HEK293 (cell line): Measurements from ENCODE around the gene PPP1R27.

Source experiments
- CTCF ChIA-PET: fragments of 350-600 bp; formaldehyde crosslinking; extraction: SDS; loops from one replicate; lab custom pipeline; 2021; ENCODE audit warnings: antibody characterized with exemption; lab: Yijun Ruan, JAX
- POLR2A ChIA-PET: fragments of 300-600 bp; formaldehyde crosslinking; extraction: SDS; loops from one replicate; lab custom pipeline; 2020; ENCODE audit warnings: antibody characterized with exemption, inconsistent platforms; lab: Yijun Ruan, JAX
- H3K27ac ChIP-seq: fragments of 200-500 bp; sonication (Bioruptor generic); 2 replicates; pipeline ENCODE4 v1.5.1; 2014; ENCODE audit warnings: low read depth, low read length, control low read depth, inconsistent platforms; ENCODE audit errors: extremely low read depth
- H3K36me3 ChIP-seq, 2 experiments: fragments of 200-500 bp in 1 of 2; sonication (Bioruptor generic) in 1 of 2; 1 replicate in 1 of 2; 2 replicates in 1 of 2; pipeline ENCODE4 v1.5.1; 2014 to 2017; ENCODE audit warnings: inconsistent platforms in 2 of 2, low read length in 2 of 2; ENCODE audit not compliant: control insufficient read depth in 2 of 2, insufficient read depth in 1 of 2
- H3K4me1 ChIP-seq: fragments of 200-500 bp; sonication (Bioruptor generic); 2 replicates; pipeline ENCODE4 v1.5.1; 2014; ENCODE audit warnings: mild to moderate bottlenecking, low read length, inconsistent platforms; ENCODE audit not compliant: control insufficient read depth, insufficient read depth
- H3K4me3 ChIP-seq: 2 replicates; pipeline ENCODE4 v1.5.1; 2011; ENCODE audit warnings: low read depth, mild to moderate bottlenecking, control low read depth, low read length, moderate library complexity
- H3K9me3 ChIP-seq: fragments of 200-500 bp; sonication (Bioruptor generic); 2 replicates; pipeline ENCODE4 v1.5.1; 2014; ENCODE audit warnings: low read depth, low read length, inconsistent platforms; ENCODE audit not compliant: control insufficient read depth, insufficient read depth
- GLIS2 ChIP-seq: fragments of 450-650 bp; formaldehyde crosslinking; IDR thresholded peaks from 2 replicates; pipeline ENCODE4 v1.5.1; 2016; ENCODE audit warnings: missing biosample characterization, missing genetic modification characterization
- KLF1 ChIP-seq: fragments of 450-650 bp; formaldehyde crosslinking; IDR thresholded peaks from 2 replicates; pipeline ENCODE4 v1.5.1; 2016; ENCODE audit warnings: missing biosample characterization, missing genetic modification characterization
- KLF7 ChIP-seq: fragments of 450-650 bp; formaldehyde crosslinking; IDR thresholded peaks from 2 replicates; pipeline ENCODE4 v1.5.1; 2016; ENCODE audit warnings: missing biosample characterization, missing genetic modification characterization, borderline replicate concordance
- PATZ1 ChIP-seq: fragments of 450-650 bp; formaldehyde crosslinking; IDR thresholded peaks from 2 replicates; pipeline ENCODE4 v1.5.1; 2016; ENCODE audit warnings: missing biosample characterization, missing genetic modification characterization
- PRDM4 ChIP-seq: fragments of 450-650 bp; formaldehyde crosslinking; IDR thresholded peaks from 2 replicates; pipeline ENCODE4 v1.5.1; 2017; ENCODE audit warnings: missing biosample characterization, missing genetic modification characterization
- REST ChIP-seq: fragments of 450-650 bp; formaldehyde crosslinking; IDR thresholded peaks from 2 replicates; pipeline ENCODE4 v1.5.1; 2016; ENCODE audit warnings: missing biosample characterization, missing genetic modification characterization
- ZBTB20 ChIP-seq: fragments of 450-650 bp; formaldehyde crosslinking; IDR thresholded peaks from 2 replicates; pipeline ENCODE4 v1.5.1; 2016; ENCODE audit warnings: missing biosample characterization, missing genetic modification characterization
- ZBTB8A ChIP-seq: fragments of 450-650 bp; formaldehyde crosslinking; IDR thresholded peaks from 2 replicates; pipeline ENCODE4 v1.5.1; 2016; ENCODE audit warnings: missing biosample characterization, missing genetic modification characterization
- ZFHX2 ChIP-seq: fragments of 450-650 bp; formaldehyde crosslinking; conservative IDR thresholded peaks from 2 replicates; pipeline ENCODE4 v1.5.1; 2016; ENCODE audit warnings: missing biosample characterization, missing genetic modification characterization
- ZIC2 ChIP-seq: fragments of 450-650 bp; formaldehyde crosslinking; IDR thresholded peaks from 2 replicates; pipeline ENCODE4 v1.5.1; 2016; ENCODE audit warnings: missing biosample characterization, missing genetic modification characterization
- ZNF132 ChIP-seq: fragments of 450-650 bp; formaldehyde crosslinking; IDR thresholded peaks from 2 replicates; pipeline ENCODE4 v1.5.1; 2017; ENCODE audit warnings: missing biosample characterization, missing genetic modification characterization, borderline replicate concordance
- ZNF146 ChIP-seq: fragments of 450-650 bp; formaldehyde crosslinking; IDR thresholded peaks from 2 replicates; pipeline ENCODE4 v1.5.1; 2016; ENCODE audit warnings: missing biosample characterization, missing genetic modification characterization
- ZNF350 ChIP-seq: fragments of 450-650 bp; formaldehyde crosslinking; IDR thresholded peaks from 2 replicates; pipeline ENCODE4 v1.5.0; 2017; ENCODE audit warnings: missing biosample characterization, mild to moderate bottlenecking, missing genetic modification characterization
- ZNF48 ChIP-seq: fragments of 450-650 bp; formaldehyde crosslinking; IDR thresholded peaks from 2 replicates; pipeline ENCODE4 v1.5.1; 2016; ENCODE audit warnings: missing biosample characterization, missing genetic modification characterization
- ZNF558 ChIP-seq: fragments of 450-650 bp; formaldehyde crosslinking; IDR thresholded peaks from 2 replicates; pipeline ENCODE4 v1.5.1; 2016; ENCODE audit warnings: missing biosample characterization, missing genetic modification characterization
- ZNF560 ChIP-seq: fragments of 450-650 bp; formaldehyde crosslinking; IDR thresholded peaks from 2 replicates; pipeline ENCODE4 v1.5.1; 2017; ENCODE audit warnings: missing biosample characterization, missing genetic modification characterization, borderline replicate concordance
- ZNF621 ChIP-seq: fragments of 450-650 bp; formaldehyde crosslinking; IDR thresholded peaks from 2 replicates; pipeline ENCODE4 v1.5.1; 2017; ENCODE audit warnings: missing biosample characterization, missing genetic modification characterization
- ZNF76 ChIP-seq: fragments of 450-650 bp; formaldehyde crosslinking; IDR thresholded peaks from 2 replicates; pipeline ENCODE4; 2016; ENCODE audit warnings: low read depth, missing biosample characterization, missing genetic modification characterization, borderline replicate concordance
- ZNF777 ChIP-seq: fragments of 450-650 bp; formaldehyde crosslinking; IDR thresholded peaks from 2 replicates; pipeline ENCODE4 v1.5.1; 2017; ENCODE audit warnings: missing biosample characterization, missing genetic modification characterization, borderline replicate concordance
- TF ChIP-seq, protein P1 (sequence below): fragments of 450-650 bp; formaldehyde crosslinking; IDR thresholded peaks from 2 replicates; pipeline ENCODE4 v1.5.1; 2016; ENCODE audit warnings: missing biosample characterization, missing genetic modification characterization
- TF ChIP-seq, protein P2 (sequence below): fragments of 450-650 bp; formaldehyde crosslinking; IDR thresholded peaks from 2 replicates; pipeline ENCODE4 v1.5.1; 2017; ENCODE audit warnings: missing biosample characterization, missing genetic modification characterization

Gene PPP1R27

GRCh38 chr17:81832608-81833159 is 2.2 kb downstream of the PPP1R27 start (continued):
- TF ChIP-seq ZNF146 (tag by site-specific recombination): 0 out of 2 replicates have a peak, but pooled peaks have one; percentile 4
- TF ChIP-seq REST (tag by site-specific recombination): peak; percentile 21; the same call in 1 of the 2 replicates
- no peak for TF ChIP-seq ZNF132
- peak; percentile 80 for TF ChIP-seq ZIC2
- TF ChIP-seq KLF1 (tag by site-specific recombination): peak; percentile 75
- TF ChIP-seq PATZ1 (tag by site-specific recombination): peak; percentile 54; the same call in 1 of the 2 replicates
- peak; percentile 87 for TF ChIP-seq ZBTB8A (tag by site-specific recombination)
- TF ChIP-seq ZNF777 (tag by site-specific recombination): 0 out of 2 replicates have a peak, but pooled peaks have one; percentile 42
- TF ChIP-seq ZFHX2 (tag by site-specific recombination): peak; percentile 86

DNA sequence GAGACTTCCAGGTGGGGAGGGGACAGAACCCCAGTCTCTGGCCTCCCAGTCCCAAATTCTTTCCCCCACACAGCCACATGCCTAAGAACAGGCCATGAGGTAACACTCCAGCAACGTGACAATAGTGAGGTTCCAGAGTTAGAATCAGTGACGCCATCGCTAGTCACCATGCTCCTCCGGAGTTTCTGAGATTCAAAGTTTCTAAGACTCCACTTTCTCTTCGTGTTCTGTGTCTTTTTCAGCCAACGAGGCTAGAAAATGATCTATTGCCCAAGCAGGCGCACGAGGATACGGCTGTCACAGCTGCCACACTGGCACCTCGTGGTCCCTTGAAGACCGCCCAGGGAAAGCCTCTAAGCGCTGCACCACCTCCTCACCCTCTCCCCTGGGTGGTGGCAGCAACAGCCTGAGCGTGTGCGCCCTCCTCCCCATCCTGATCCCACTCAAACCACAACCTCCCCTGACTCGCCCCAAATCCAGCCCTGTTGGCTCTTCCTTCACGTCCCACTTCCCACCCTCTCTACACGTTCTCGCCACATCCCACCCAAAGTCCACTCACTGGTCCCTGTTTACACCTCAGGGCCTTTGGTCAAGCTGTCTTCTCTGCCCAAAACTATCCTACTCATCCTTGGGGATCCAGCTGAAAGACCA is 2.8 kb downstream of the PPP1R27 start:
- H3K4me1 ChIP-seq: no peaks in the 10 kb centered on the region
- peaks cover 0 to 4% of the 10 kb centered on the region in 2 experiments; a peak in 2 of 3 replicates for H3K36me3 ChIP-seq
- H3K4me3 ChIP-seq: peak overlapping the region; percentile 72
- H3K27ac ChIP-seq: peak overlapping the region; percentile 75
- CTCF ChIA-PET: interaction anchor here (3.0 kb wide), 1 partner anchor 10 kb away, joined by 12 read pairs; no protein-coding TSS in a partner anchor
- no peaks in the 10 kb centered on the region for H3K9me3 ChIP-seq
- POLR2A ChIA-PET: interaction anchor here (0.9 to 1.7 kb wide), 3 partner anchors 9 to 23 kb away, joined by 4 to 8 read pairs (median 7); no protein-coding TSS in a partner anchor
- no peak for TF ChIP-seq ZNF132
- no peak for TF ChIP-seq PRDM4
- no peak for TF ChIP-seq ZNF48
- TF ChIP-seq GLIS2 (tag by site-specific recombination): no peak
- no peak for TF ChIP-seq KLF7
- TF ChIP-seq, protein P1, sequence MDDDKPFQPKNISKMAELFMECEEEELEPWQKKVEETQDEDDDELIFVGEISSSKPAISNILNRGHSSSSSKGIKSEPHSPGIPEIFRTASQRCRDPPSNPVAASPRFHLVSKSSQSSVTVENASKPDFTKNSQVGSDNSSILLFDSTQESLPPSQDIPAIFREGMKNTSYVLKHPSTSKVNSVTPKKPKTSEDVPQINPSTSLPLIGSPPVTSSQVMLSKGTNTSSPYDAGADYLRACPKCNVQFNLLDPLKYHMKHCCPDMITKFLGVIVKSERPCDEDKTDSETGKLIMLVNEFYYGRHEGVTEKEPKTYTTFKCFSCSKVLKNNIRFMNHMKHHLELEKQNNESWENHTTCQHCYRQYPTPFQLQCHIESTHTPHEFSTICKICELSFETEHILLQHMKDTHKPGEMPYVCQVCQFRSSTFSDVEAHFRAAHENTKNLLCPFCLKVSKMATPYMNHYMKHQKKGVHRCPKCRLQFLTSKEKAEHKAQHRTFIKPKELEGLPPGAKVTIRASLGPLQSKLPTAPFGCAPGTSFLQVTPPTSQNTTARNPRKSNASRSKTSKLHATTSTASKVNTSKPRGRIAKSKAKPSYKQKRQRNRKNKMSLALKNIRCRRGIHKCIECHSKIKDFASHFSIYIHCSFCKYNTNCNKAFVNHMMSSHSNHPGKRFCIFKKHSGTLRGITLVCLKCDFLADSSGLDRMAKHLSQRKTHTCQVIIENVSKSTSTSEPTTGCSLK (tag by site-specific recombination): no peak
- TF ChIP-seq, protein P2, sequence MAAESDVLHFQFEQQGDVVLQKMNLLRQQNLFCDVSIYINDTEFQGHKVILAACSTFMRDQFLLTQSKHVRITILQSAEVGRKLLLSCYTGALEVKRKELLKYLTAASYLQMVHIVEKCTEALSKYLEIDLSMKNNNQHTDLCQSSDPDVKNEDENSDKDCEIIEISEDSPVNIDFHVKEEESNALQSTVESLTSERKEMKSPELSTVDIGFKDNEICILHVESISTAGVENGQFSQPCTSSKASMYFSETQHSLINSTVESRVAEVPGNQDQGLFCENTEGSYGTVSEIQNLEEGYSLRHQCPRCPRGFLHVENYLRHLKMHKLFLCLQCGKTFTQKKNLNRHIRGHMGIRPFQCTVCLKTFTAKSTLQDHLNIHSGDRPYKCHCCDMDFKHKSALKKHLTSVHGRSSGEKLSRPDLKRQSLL: no peak
- no peak for TF ChIP-seq ZNF76 (tag by site-specific recombination)
- no peak for TF ChIP-seq ZNF558 (tag by site-specific recombination)
- TF ChIP-seq ZNF350 (tag by site-specific recombination): no peak
- peak; percentile 32; the same call in 1 of the 2 replicates for TF ChIP-seq ZBTB20 (tag by site-specific recombination)
- no peak for TF ChIP-seq ZNF560 (tag by site-specific recombination)
- no peak for TF ChIP-seq ZNF621 (tag by site-specific recombination)
- TF ChIP-seq PATZ1 (tag by site-specific recombination): no peak
